H9 (cell line): ENCODE data around the gene PHOX2B. TPM values are rescaled to one million over a fixed set of nuclear protein-coding genes. Genes with fewer than 3 reads are reported as not detected.

Experiments used
- DNase-seq: peaks from one replicate; pipeline ENCODE4 v3.0.0-alpha.2; 2017
- H2AFZ ChIP-seq: one replicate; pipeline ENCODE4 v1.6.1; 2013; ENCODE audit warnings: mild to moderate bottlenecking, low read length, control low read depth, moderate library complexity
- H2AK5ac ChIP-seq: 2 replicates; pipeline ENCODE4 v1.6.1; 2013; ENCODE audit warnings: low read length, control low read depth, mixed read lengths; ENCODE audit not compliant: insufficient read length
- H2BK120ac ChIP-seq: one replicate; pipeline ENCODE4 v1.6.1; 2013; ENCODE audit warnings: low read depth, mild to moderate bottlenecking, low read length, control low read depth, inconsistent platforms; ENCODE audit not compliant: poor library complexity, severe bottlenecking
- H2BK12ac ChIP-seq: 2 replicates; pipeline ENCODE4 v1.6.1; 2013; ENCODE audit warnings: low read length, control low read depth, mixed read lengths, low read depth; ENCODE audit not compliant: insufficient read length
- H2BK15ac ChIP-seq: 2 replicates; pipeline ENCODE4 v1.6.1; 2013; ENCODE audit warnings: low read depth, low read length, control low read depth
- H2BK20ac ChIP-seq: one replicate; pipeline ENCODE4 v1.6.1; 2013; ENCODE audit warnings: low read depth, mild to moderate bottlenecking, low read length, control low read depth, inconsistent platforms; ENCODE audit not compliant: poor library complexity, severe bottlenecking
- H2BK5ac ChIP-seq: 2 replicates; pipeline ENCODE4 v1.6.1; 2013; ENCODE audit warnings: low read length, control low read depth, mixed read lengths; ENCODE audit not compliant: insufficient read length
- H3K14ac ChIP-seq: 2 replicates; pipeline ENCODE4 v1.6.1; 2013; ENCODE audit warnings: low read length, control low read depth; ENCODE audit not compliant: insufficient read depth
- H3K18ac ChIP-seq: 2 replicates; pipeline ENCODE4 v1.6.1; 2013; ENCODE audit warnings: low read depth, mild to moderate bottlenecking, mixed read lengths, low read length, control low read depth; ENCODE audit not compliant: insufficient read length
- H3K23ac ChIP-seq: 2 replicates; pipeline ENCODE4 v1.6.1; 2013; ENCODE audit warnings: low read length, control low read depth, mixed read lengths, low read depth; ENCODE audit not compliant: insufficient read length
- H3K23me2 ChIP-seq: 2 replicates; pipeline ENCODE4 v1.6.1; 2013; ENCODE audit warnings: low read depth, mild to moderate bottlenecking, mixed read lengths, low read length, control low read depth; ENCODE audit not compliant: insufficient read length, poor library complexity, severe bottlenecking
- H3K27ac ChIP-seq: 2 replicates; pipeline ENCODE4 v1.5.1; 2013; ENCODE audit warnings: low read length, control low read depth, mixed read lengths, low read depth; ENCODE audit not compliant: insufficient read length
- H3K27me3 ChIP-seq: 2 replicates; pipeline ENCODE4 v1.6.1; 2013; ENCODE audit warnings: low read length, control low read depth, inconsistent platforms; ENCODE audit not compliant: insufficient read depth
- H3K4ac ChIP-seq: 2 replicates; pipeline ENCODE4 v1.6.1; 2013; ENCODE audit warnings: low read depth, mild to moderate bottlenecking, control low read depth, inconsistent platforms, low read length, moderate library complexity
- H3K4me1 ChIP-seq: 2 replicates; pipeline ENCODE4 v1.6.1; 2013; ENCODE audit warnings: low read length, control low read depth, inconsistent platforms; ENCODE audit not compliant: insufficient read depth
- H3K4me2 ChIP-seq: 2 replicates; pipeline ENCODE4 v1.6.1; 2013; ENCODE audit warnings: low read length, control low read depth, mixed read lengths; ENCODE audit not compliant: insufficient read length, insufficient read depth
- H3K56ac ChIP-seq: 2 replicates; pipeline ENCODE4 v1.6.1; 2013; ENCODE audit warnings: low read depth, mild to moderate bottlenecking, mixed read lengths, low read length, control low read depth; ENCODE audit not compliant: insufficient read length
- H3K79me1 ChIP-seq: 2 replicates; pipeline ENCODE4 v1.6.1; 2013; ENCODE audit warnings: low read depth, mild to moderate bottlenecking, moderate library complexity, low read length, control low read depth, inconsistent platforms; ENCODE audit not compliant: insufficient read depth, poor library complexity, severe bottlenecking
- H3K79me2 ChIP-seq: 2 replicates; pipeline ENCODE4 v1.6.1; 2013; ENCODE audit warnings: low read length, control low read depth, inconsistent platforms; ENCODE audit not compliant: insufficient read depth
- H3K9ac ChIP-seq: 2 replicates; pipeline ENCODE4 v1.6.1; 2013; ENCODE audit warnings: low read length, control low read depth, mixed read lengths; ENCODE audit not compliant: insufficient read length; ENCODE audit errors: extremely low read depth
- H3K9me3 ChIP-seq: one replicate; pipeline ENCODE4 v1.6.1; 2013; ENCODE audit warnings: low read depth, low read length, inconsistent platforms; ENCODE audit not compliant: control insufficient read depth
- H3T11ph ChIP-seq: one replicate; pipeline ENCODE4 v1.6.1; 2013; ENCODE audit warnings: mild to moderate bottlenecking, low read length, control low read depth, inconsistent platforms
- H4K20me1 ChIP-seq: one replicate; pipeline ENCODE4 v1.6.1; 2013; ENCODE audit not compliant: control insufficient read depth, insufficient read length, insufficient read depth
- H4K5ac ChIP-seq: 2 replicates; pipeline ENCODE4 v1.6.1; 2013; ENCODE audit warnings: low read depth, mild to moderate bottlenecking, mixed read lengths, low read length, control low read depth; ENCODE audit not compliant: insufficient read length
- H4K8ac ChIP-seq: replicated peaks from 2 replicates; pipeline ENCODE4 v1.6.1; 2013; ENCODE audit warnings: low read length, control low read depth, mixed read lengths, low read depth; ENCODE audit not compliant: insufficient read length
- H4K91ac ChIP-seq: 2 replicates; pipeline ENCODE4 v1.6.1; 2013; ENCODE audit warnings: low read depth, mild to moderate bottlenecking, moderate library complexity, mixed read lengths, low read length, control low read depth; ENCODE audit not compliant: insufficient read length
- H3K27ac Mint-ChIP-seq, 3 experiments: 2 replicates in 2 of 3; 3 replicates in 1 of 3; pipeline ENCODE4 v1.8.0; 2020 to 2021; ENCODE audit warnings: mixed read lengths in 3 of 3, mild to moderate bottlenecking in 1 of 3, moderate library complexity in 1 of 3
- H3K27me3 Mint-ChIP-seq: 2 replicates; pipeline ENCODE4 v1.8.0; 2021; ENCODE audit warnings: low read depth, mild to moderate bottlenecking, moderate library complexity, mixed read lengths
- H3K36me3 Mint-ChIP-seq, 3 experiments: 2 replicates in 2 of 3; 3 replicates in 1 of 3; pipeline ENCODE4 v1.8.0; 2020 to 2021; ENCODE audit warnings: low read depth in 3 of 3, mixed read lengths in 3 of 3; ENCODE audit not compliant: insufficient read depth in 1 of 3
- H3K4me1 Mint-ChIP-seq, 2 experiments: 2 replicates each; pipeline ENCODE4 v1.8.0; 2020; ENCODE audit warnings: mixed read lengths in 2 of 2
- H3K4me3 Mint-ChIP-seq, 2 experiments: 2 replicates in 1 of 2; 3 replicates in 1 of 2; pipeline ENCODE4 v1.8.0; 2020 to 2021; ENCODE audit warnings: mild to moderate bottlenecking in 2 of 2, mixed read lengths in 2 of 2, moderate library complexity in 1 of 2
- H3K9me3 Mint-ChIP-seq, 2 experiments: 2 replicates in 1 of 2; 3 replicates in 1 of 2; pipeline ENCODE4 v1.8.0; 2020; ENCODE audit warnings: mild to moderate bottlenecking in 2 of 2, mixed read lengths in 2 of 2, moderate library complexity in 1 of 2
- CTCF ChIP-seq: fragments of 200-600 bp; sonication (generic); conservative IDR thresholded peaks from 3 replicates; pipeline ENCODE4 v1.8.0; 2021; ENCODE audit warnings: antibody characterized with exemption, mild to moderate bottlenecking
- WGBS: extraction: QIAGEN DNeasy Blood & Tissue Kit; methylation state at CpG from one replicate; pipeline ENCODE4 v1.1.7; 2013; ENCODE audit warnings: missing lambda C conversion rate, low lambda C conversion rate, mixed read lengths; ENCODE audit not compliant: insufficient read length; ENCODE audit errors: extremely low coverage; 5-methylcytosine and 5-hydroxymethylcytosine counted together
- long read RNA-seq: library from polyadenylated mRNA; unstranded; transcript quantifications from one replicate; pipeline ENCODE4 v2.0.0, GENCODE V29; 2020
- total RNA-seq: library from RNA; stranded (reverse); gene quantifications from 2 replicates; pipeline ENCODE4 v1.2.1, GENCODE V29; 2021

PHOX2B gene
- total RNA-seq = not detected in 2 replicates
- long read RNA-seq = 0 reads

- WGBS = no CpG with 5 or more reads among the region's 15 CpGs
- H3T11ph ChIP-seq = no peak within 1 kb of the TSS
- peaks cover 99% of the 10 kb centered on the region for H3K27me3 Mint-ChIP-seq
These were observed at the start of gene PHOX2B for GRCh38 chr4:41748571-41749475. Gene PHOX2B, minus strand, starts transcription at chr4:41748725. Its CDS starts 115 bp downstream, at chr4:41748610.

More at GRCh38 chr4:41748571-41749475, at the start of gene PHOX2B:
- no peaks in the 10 kb centered on the region for H3K4me1 ChIP-seq
- no peak within 1 kb of the TSS for H3K23ac ChIP-seq
- peaks cover 2 to 25% of the 10 kb centered on the region in 2 experiments for H3K9me3 Mint-ChIP-seq
- no peak within 1 kb of the TSS for H2BK120ac ChIP-seq
- DNase-seq = no peak
- no peak within 1 kb of the TSS for H3K27ac ChIP-seq
- H3K14ac ChIP-seq = no peak within 1 kb of the TSS
- peak within 1 kb of the TSS in 1 of 2 experiments; percentile 62; a peak in 3 of 5 replicates for H3K4me3 Mint-ChIP-seq
- H2BK20ac ChIP-seq = no peak within 1 kb of the TSS
- H3K36me3 Mint-ChIP-seq = peaks cover 0 to 2% (median 0%) of the 10 kb centered on the region in 3 experiments; a peak in 3 of 7 replicates
- peaks cover 2% of the 10 kb centered on the region for H4K20me1 ChIP-seq
- no peaks in the 10 kb centered on the region for H3K9me3 ChIP-seq
- no peak within 1 kb of the TSS for H2BK15ac ChIP-seq
- H3K4me2 ChIP-seq = no peak within 1 kb of the TSS
- no peak within 1 kb of the TSS for H3K56ac ChIP-seq
- peaks cover 93% of the 10 kb centered on the region for H3K27me3 ChIP-seq
- H3K4ac ChIP-seq = no peak within 1 kb of the TSS
- TF ChIP-seq CTCF = no peak
- no peak within 1 kb of the TSS for H2BK12ac ChIP-seq
- peaks cover 36 to 66% of the 10 kb centered on the region in 2 experiments for H3K4me1 Mint-ChIP-seq
- H3K18ac ChIP-seq = no peak within 1 kb of the TSS
- H4K8ac ChIP-seq = no peak within 1 kb of the TSS
- no peaks in the 10 kb centered on the region for H3K79me2 ChIP-seq
- no peak within 1 kb of the TSS for H2AK5ac ChIP-seq
- no peak within 1 kb of the TSS for H3K9ac ChIP-seq
- no peaks in the 10 kb centered on the region for H3K79me1 ChIP-seq
- no peak within 1 kb of the TSS for H4K5ac ChIP-seq
- H4K91ac ChIP-seq = no peak within 1 kb of the TSS
- peaks cover 15% of the 10 kb centered on the region for H3K23me2 ChIP-seq
- H2AFZ ChIP-seq = no peak within 1 kb of the TSS
- no peak within 1 kb of the TSS for H2BK5ac ChIP-seq
- no peak within 1 kb of the TSS for H3K27ac Mint-ChIP-seq
